Measurements from ENCODE around the gene ZBP1.

DNA sequence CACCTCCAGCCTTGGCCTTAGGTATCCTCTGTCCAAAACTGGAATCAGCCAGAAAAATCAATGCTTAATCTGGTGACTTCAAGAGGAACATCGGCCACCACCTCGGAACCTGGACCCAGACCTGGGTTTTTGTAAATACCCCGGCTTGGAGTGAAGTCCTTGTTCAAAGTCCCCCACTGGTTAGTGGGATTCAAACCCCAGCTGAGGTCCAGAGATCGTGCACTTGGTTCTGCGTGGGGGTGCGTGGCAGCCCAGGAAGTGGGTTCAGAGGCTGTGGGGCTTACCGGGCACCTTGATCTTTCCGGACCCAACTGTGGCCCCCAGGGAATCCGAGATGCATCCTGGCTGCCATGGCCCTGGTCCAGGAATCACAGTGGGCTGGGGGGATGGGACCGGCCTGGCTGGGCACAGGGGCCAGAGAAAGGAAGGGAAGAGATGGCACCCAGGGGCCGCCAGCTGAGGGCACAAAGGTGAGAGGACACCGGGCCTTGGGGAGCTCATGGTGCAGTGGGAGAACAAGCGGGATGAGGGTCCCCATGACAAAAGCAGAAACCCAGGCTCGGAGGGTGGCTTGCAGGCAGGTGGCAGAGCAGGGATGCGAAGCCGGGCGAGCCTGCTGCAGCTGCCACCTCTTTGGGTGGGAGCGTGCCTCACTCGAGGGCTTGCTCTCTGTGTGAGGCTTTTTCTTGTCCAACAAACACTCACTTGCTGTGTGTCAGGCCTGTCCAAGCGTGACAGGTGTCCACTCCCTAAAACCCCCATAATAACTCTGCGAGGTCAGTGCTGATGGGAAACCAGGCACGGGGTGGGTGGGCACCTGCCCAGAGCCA lies 27.7 kb downstream of the ZBP1 start:
- TF ChIP-seq, protein P1, sequence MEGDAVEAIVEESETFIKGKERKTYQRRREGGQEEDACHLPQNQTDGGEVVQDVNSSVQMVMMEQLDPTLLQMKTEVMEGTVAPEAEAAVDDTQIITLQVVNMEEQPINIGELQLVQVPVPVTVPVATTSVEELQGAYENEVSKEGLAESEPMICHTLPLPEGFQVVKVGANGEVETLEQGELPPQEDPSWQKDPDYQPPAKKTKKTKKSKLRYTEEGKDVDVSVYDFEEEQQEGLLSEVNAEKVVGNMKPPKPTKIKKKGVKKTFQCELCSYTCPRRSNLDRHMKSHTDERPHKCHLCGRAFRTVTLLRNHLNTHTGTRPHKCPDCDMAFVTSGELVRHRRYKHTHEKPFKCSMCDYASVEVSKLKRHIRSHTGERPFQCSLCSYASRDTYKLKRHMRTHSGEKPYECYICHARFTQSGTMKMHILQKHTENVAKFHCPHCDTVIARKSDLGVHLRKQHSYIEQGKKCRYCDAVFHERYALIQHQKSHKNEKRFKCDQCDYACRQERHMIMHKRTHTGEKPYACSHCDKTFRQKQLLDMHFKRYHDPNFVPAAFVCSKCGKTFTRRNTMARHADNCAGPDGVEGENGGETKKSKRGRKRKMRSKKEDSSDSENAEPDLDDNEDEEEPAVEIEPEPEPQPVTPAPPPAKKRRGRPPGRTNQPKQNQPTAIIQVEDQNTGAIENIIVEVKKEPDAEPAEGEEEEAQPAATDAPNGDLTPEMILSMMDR (IDR thresholded peaks at IDR 0.05), result no peak
- no peak for TF ChIP-seq POLR2AphosphoS5 (IDR thresholded peaks at IDR 0.05)
